Measurements from ENCODE around the gene ERC2. TPM values are rescaled to one million over a fixed set of nuclear protein-coding genes. Genes with fewer than 3 reads are reported as not detected.

ERC2 gene
- total and polyA plus RNA-seq, 2 donors (not counting 3 experiments of a cell fraction or from before 2014, with no cell fraction given): 5.6 to 15.5 TPM

DNA sequence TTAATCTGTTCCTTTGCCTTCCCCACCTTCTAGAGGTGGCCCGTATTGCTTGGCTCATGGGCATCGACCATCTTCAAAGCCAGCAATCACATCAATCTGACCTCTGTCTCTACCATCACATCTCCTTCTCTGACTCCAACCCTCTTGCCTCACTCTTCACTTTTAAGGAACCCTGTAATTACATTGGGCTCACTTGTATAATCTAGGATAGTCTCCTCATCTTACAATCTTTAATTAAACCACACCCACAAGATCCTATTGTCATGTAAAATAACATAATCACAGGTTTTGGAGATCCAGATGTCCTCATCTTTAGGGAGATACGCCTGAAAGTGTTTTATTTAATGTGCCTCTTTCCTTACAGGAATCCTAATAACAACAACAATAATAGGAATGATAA lies 234.5 kb downstream of the ERC2 start:
- Histone ChIP-seq H3K4me1 (ENCODE audit: control insufficient read depth, extremely low read depth, insufficient read depth, low read length) (no peaks in the 10 kb centered on the region), H3K9me3 (replicated peaks; ENCODE audit: control insufficient read depth, insufficient read depth, low read length) (no peaks in the 10 kb centered on the region), H2AFZ (ENCODE audit: low read depth, low read length) (no peak overlapping the region), H3K9ac (replicated peaks; ENCODE audit: extremely low read depth, insufficient read depth, low read length) (no peak overlapping the region), H4K20me1 (replicated peaks; ENCODE audit: control insufficient read depth, extremely low read depth, insufficient read depth, low read length) (no peaks in the 10 kb centered on the region), H3K27ac (ENCODE audit: insufficient read depth, low read depth, low read length) (no peak overlapping the region), H3K9me1 (replicated peaks; ENCODE audit: control insufficient read depth, extremely low read depth, insufficient read depth, low read length) (no peaks in the 10 kb centered on the region), H3K4me3 (replicated peaks in 1 of 3; ENCODE audit: insufficient read depth in 1 of 3, low read depth in 1 of 3, low read length in 3 of 3) (no peak overlapping the region), H3K36me3 (ENCODE audit: control insufficient read depth in 2 of 2, extremely low read depth in 1 of 2, insufficient read depth in 2 of 2, low read length in 2 of 2) (no peaks in the 10 kb centered on the region), H3K4me2 (ENCODE audit: insufficient read depth, low read length) (no peak overlapping the region), H3K79me2 (ENCODE audit: control insufficient read depth, insufficient read depth, low read length) (no peaks in the 10 kb centered on the region), H3K27me3 (ENCODE audit: control insufficient read depth in 2 of 2, insufficient read depth in 2 of 2, low read length in 2 of 2) (no peaks in the 10 kb centered on the region)
- BruUV-seq (replicated peaks): no TSS peak
- POLR2A ChIA-PET: no interaction called here
- TF ChIP-seq POLR2A (IDR thresholded peaks at IDR 0.05; ENCODE audit: low read depth, low read length) (no peak), MYC (IDR thresholded peaks at IDR 0.05; ENCODE audit: low read depth, low read length) (no peak), JUN (IDR thresholded peaks at IDR 0.05; ENCODE audit: borderline replicate concordance, insufficient read depth, insufficient read length, low read depth) (no peak), POLR2AphosphoS5 (IDR thresholded peaks at IDR 0.05; ENCODE audit: insufficient read depth, low read depth, low read length) (no peak), FOS (IDR thresholded peaks at IDR 0.05; ENCODE audit: borderline replicate concordance, insufficient read depth, low read length) (no peak), GATA2 (IDR thresholded peaks at IDR 0.05; ENCODE audit: insufficient read depth, insufficient read length, low read depth, low read length) (no peak), EZH2 (IDR thresholded peaks at IDR 0.05; ENCODE audit: borderline replicate concordance, low read depth, low read length, severe bottlenecking) (no peak)
- TF ChIP-seq, protein P1, sequence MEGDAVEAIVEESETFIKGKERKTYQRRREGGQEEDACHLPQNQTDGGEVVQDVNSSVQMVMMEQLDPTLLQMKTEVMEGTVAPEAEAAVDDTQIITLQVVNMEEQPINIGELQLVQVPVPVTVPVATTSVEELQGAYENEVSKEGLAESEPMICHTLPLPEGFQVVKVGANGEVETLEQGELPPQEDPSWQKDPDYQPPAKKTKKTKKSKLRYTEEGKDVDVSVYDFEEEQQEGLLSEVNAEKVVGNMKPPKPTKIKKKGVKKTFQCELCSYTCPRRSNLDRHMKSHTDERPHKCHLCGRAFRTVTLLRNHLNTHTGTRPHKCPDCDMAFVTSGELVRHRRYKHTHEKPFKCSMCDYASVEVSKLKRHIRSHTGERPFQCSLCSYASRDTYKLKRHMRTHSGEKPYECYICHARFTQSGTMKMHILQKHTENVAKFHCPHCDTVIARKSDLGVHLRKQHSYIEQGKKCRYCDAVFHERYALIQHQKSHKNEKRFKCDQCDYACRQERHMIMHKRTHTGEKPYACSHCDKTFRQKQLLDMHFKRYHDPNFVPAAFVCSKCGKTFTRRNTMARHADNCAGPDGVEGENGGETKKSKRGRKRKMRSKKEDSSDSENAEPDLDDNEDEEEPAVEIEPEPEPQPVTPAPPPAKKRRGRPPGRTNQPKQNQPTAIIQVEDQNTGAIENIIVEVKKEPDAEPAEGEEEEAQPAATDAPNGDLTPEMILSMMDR (IDR thresholded peaks at IDR 0.05; ENCODE audit: extremely low read depth in 1 of 2, insufficient read depth in 1 of 2, low read depth in 1 of 2, low read length in 2 of 2): no peak
- TF ChIP-seq, protein P2, sequence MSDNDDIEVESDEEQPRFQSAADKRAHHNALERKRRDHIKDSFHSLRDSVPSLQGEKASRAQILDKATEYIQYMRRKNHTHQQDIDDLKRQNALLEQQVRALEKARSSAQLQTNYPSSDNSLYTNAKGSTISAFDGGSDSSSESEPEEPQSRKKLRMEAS (IDR thresholded peaks at IDR 0.05; ENCODE audit: insufficient read depth, insufficient read length): no peak
- dilution Hi-C loops (cut with MboI; ENCODE audit: extremely low pct_ligation_motif_present, low sequenced_read_pairs) (no loop called here), intact Hi-C loops (cut with micrococcal nuclease) (no loop called here)
- CTCF ChIA-PET: no interaction called here
- no peak for FAIRE-seq
- DNase-seq (ENCODE audit: low read depth, low spot score): no peak
